Cardiac muscle cell (in vitro differentiated cells and primary cell): ENCODE data around the gene ABCA8. TPM values are rescaled to one million over a fixed set of nuclear protein-coding genes. Genes with fewer than 3 reads are reported as not detected.

Experiments used
- DNase-seq, 2 donors: peaks; one replicate each; pipeline versions ENCODE4 v3.0.0 to v3.0.0-alpha.2; 2010 to 2017; ENCODE audit warnings: low read depth in 1 of 2, low spot score in 1 of 2
- H3K27ac ChIP-seq: fragments of 200-600 bp; sonication (generic); 2 replicates; pipeline ENCODE4 v1.5.1; 2016
- H3K27me3 ChIP-seq: fragments of 200-600 bp; sonication (generic); 2 replicates; pipeline ENCODE4 v1.6.0; 2016; ENCODE audit warnings: control low read depth
- H3K36me3 ChIP-seq: fragments of 200-600 bp; sonication (generic); 2 replicates; pipeline ENCODE4 v1.5.1; 2016; ENCODE audit warnings: control low read depth
- H3K4me1 ChIP-seq: fragments of 200-600 bp; sonication (generic); 2 replicates; pipeline ENCODE4 v1.8.1; 2017; ENCODE audit warnings: low read depth, mild to moderate bottlenecking, mixed run types
- H3K4me3 ChIP-seq: fragments of 200-600 bp; sonication (generic); 2 replicates; pipeline ENCODE4 v1.5.1; 2016; ENCODE audit warnings: mild to moderate bottlenecking
- H3K9me3 ChIP-seq: fragments of 200-600 bp; sonication (generic); 2 replicates; pipeline ENCODE4 v1.5.1; 2017; ENCODE audit warnings: low read depth, mild to moderate bottlenecking, control low read depth
- polyA plus RNA-seq: library from polyadenylated mRNA; unstranded; fragments of >200 nt; fragmentation: Nextera tagmentation; extraction: Ambion mirVana; gene quantifications from 2 replicates; pipeline ENCODE4 v1.2.1, GENCODE V29; 2016
- total RNA-seq: library from RNA; depleted of rRNA; stranded (reverse); fragments of >200 nt; gene quantifications from 2 replicates; pipeline ENCODE4 v1.2.3, GENCODE V29; 2016
- TF ChIP-seq, protein P1 (sequence below): IDR thresholded peaks from 2 replicates; pipeline ENCODE4 v1.5.1; 2012; ENCODE audit warnings: low read depth, mild to moderate bottlenecking, low read length

The ABCA8 gene
- total and polyA plus RNA-seq, 2 experiments from 2014 or later: 10.1 to 10.8 TPM

DNA sequence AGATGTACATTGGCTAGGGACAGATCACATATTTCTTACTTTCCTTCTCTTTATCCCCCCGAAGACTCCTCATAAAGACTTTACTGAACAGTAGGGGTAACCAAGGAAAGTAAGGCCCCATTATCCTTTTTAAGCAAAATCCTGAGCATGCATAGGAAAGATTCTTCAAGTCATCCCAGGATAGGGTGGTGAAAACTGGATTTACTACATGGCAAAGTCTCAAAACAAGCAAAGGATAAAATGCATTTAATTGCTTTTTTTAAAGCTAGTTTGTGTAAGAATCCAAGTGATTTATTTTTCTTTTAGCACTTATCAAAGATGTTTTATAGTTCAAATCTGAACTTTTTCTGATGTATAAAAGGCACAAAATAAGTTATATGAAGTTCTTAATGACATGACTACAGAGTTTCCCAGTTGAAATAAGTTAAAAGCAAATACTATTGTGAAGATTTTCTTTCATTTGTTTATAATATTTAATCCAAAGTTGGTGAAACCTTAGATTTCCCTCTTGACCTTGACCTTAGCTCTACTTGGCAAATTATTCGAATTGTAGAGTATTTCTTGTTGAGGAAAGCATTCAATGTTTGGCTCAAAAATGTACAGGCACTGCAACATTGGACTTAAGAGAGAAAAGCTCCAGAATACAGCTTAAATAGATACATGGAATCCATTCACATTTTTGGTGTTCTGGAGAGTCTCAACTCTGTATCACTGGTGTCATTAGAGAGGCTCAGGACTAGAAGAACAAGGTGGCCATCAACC is 104.3 kb downstream of the ABCA8 start:
- no peak for DNase-seq
- no peak overlapping the region for H3K27ac ChIP-seq
- H3K4me1 ChIP-seq: no peaks in the 10 kb centered on the region
- H3K36me3 ChIP-seq: no peaks in the 10 kb centered on the region
- TF ChIP-seq, protein P1, sequence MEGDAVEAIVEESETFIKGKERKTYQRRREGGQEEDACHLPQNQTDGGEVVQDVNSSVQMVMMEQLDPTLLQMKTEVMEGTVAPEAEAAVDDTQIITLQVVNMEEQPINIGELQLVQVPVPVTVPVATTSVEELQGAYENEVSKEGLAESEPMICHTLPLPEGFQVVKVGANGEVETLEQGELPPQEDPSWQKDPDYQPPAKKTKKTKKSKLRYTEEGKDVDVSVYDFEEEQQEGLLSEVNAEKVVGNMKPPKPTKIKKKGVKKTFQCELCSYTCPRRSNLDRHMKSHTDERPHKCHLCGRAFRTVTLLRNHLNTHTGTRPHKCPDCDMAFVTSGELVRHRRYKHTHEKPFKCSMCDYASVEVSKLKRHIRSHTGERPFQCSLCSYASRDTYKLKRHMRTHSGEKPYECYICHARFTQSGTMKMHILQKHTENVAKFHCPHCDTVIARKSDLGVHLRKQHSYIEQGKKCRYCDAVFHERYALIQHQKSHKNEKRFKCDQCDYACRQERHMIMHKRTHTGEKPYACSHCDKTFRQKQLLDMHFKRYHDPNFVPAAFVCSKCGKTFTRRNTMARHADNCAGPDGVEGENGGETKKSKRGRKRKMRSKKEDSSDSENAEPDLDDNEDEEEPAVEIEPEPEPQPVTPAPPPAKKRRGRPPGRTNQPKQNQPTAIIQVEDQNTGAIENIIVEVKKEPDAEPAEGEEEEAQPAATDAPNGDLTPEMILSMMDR: no peak
- H3K4me3 ChIP-seq: no peak overlapping the region
- H3K9me3 ChIP-seq: no peaks in the 10 kb centered on the region
- no peaks in the 10 kb centered on the region for H3K27me3 ChIP-seq

DNA sequence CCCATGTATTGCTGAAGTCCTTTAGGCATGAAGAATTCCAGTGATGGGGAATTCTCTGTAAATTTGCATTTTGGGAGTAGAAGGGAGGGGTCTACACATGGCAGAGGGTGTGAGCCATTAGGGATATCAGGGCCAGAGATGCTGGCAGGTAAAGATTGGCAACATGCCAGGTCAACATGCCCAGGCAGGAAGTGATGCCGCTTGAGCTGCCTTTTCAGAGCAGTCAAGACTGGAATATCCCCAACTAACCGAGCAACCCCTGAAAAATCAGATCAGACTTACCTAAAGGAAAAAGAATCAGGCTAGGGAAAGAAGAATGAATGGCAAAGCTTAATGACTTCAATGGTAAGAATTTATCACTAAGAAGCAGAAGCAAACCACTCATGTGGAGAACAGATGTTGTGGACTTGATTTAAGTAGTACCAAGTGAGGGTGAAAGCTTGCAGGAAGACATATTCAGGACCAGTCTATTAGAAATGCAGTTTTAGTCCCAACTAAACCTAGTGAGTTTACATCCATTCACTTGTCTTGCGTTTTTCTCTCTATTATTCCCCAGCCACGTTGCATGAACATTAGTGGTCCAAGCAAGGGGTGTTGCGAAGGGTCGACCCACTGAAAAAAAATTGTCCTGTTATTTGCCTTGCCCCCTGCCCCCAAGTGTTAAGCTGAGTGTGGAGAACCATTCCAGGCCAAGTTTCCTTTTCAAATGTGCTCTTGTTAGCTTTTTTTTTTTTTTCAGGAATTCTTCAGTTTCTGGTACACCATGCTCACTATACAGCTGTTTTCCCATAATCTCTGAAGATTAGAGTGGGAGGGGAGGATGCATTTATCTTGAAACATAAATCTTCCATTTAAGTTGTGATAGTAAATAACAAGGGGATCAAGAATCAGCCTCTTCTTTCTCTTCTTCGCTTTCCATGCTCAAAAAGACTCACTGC is 105.2 kb downstream of the ABCA8 start:
- H3K27ac ChIP-seq: no peak overlapping the region
- TF ChIP-seq, protein P1: no peak
- no peak overlapping the region for H3K4me3 ChIP-seq
- H3K27me3 ChIP-seq: no peaks in the 10 kb centered on the region
- H3K36me3 ChIP-seq: no peaks in the 10 kb centered on the region
- H3K4me1 ChIP-seq: no peaks in the 10 kb centered on the region
- no peaks in the 10 kb centered on the region for H3K9me3 ChIP-seq
- DNase-seq: no peak

DNA sequence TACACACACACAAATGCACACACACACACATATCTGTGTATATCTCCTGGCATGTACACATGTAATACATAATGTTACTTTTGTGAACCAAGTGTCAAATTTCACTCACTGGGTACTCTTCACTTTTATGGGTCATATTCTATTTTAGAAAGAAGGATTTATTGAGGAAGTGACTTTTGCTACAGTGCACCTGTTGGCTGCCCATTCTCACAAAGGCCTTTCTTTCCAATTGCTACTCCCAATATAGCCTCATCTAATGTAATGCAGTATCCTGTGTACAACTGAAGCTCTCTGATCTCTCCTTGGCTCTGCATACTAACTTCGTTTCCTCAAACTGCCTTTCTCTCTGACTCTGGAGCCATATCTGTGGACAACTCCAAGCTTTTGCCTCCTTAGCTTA is 107.5 kb downstream of the ABCA8 start:
- Histone ChIP-seq H3K36me3 (no peaks in the 10 kb centered on the region), H3K27ac (no peak overlapping the region), H3K4me1 (no peaks in the 10 kb centered on the region), H3K9me3 (no peaks in the 10 kb centered on the region), H3K27me3 (no peaks in the 10 kb centered on the region), H3K4me3 (no peak overlapping the region)
- no peak for DNase-seq
- TF ChIP-seq, protein P1: no peak

DNA sequence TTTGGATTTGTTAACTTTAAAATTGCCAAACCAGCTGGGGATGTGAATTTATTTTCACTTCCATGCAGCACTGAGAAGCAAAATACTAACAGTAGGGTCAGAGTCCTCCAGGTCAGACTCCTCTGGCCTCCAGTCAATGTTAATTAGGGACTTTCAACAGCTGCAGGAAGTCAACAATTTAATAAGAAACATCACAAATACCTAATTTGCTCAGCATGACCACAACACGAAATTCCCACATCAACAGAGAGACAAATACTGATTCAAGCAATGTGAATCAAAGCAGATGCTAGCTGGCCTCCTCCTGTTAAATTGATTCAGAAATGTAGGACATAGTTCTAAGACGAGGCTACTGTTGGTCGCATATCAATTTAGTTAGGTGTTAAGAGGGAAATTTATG is 111.7 kb downstream of the ABCA8 start:
- H3K4me3 ChIP-seq: no peak overlapping the region
- no peak overlapping the region for H3K27ac ChIP-seq
- TF ChIP-seq, protein P1: no peak
- no peaks in the 10 kb centered on the region for H3K9me3 ChIP-seq
- H3K4me1 ChIP-seq: no peaks in the 10 kb centered on the region
- no peak for DNase-seq
- no peaks in the 10 kb centered on the region for H3K36me3 ChIP-seq
- no peaks in the 10 kb centered on the region for H3K27me3 ChIP-seq

DNA sequence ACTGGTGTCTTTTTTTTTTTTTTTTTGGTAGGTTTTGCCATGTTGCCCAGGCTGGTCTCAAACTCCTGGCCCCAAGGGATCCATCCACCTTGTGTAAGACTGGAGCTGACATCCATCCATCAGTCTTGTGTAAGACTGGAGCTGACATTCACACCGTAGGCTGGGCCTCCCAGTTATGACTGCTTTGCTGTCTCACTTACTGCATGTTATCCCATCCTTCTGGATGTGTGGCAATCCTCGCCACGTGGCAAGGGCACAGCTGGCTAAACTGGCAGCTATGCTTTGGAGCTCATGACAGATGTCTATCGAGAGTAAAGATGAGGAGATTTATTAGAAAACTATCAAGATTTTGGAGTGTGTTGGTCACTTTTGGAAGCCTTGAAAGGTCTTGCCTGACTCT is 115.1 kb downstream of the ABCA8 start:
- Histone ChIP-seq H3K27me3 (no peaks in the 10 kb centered on the region), H3K9me3 (no peaks in the 10 kb centered on the region), H3K27ac (no peak overlapping the region), H3K4me1 (no peaks in the 10 kb centered on the region), H3K4me3 (no peak overlapping the region), H3K36me3 (no peaks in the 10 kb centered on the region)
- TF ChIP-seq, protein P1: no peak
- DNase-seq: no peak
